Effector memory CD4-positive, alpha-beta T cell (primary cell): Measurements from ENCODE around the gene ARIH1.
"Not testable (repeated sequence)": the region's sequence is repeated elsewhere in the genome, so short reads cannot be mapped to it uniquely, and the experiment has no call there.

Experiments
- DNase-seq, 3 donors: peaks; one replicate each; pipeline ENCODE4 v3.0.0-alpha.2; 2020
- H3K27ac ChIP-seq: 2 replicates; pipeline ENCODE4 v1.7.0; 2013; ENCODE audit warnings: mild to moderate bottlenecking, low read length, moderate library complexity; ENCODE audit not compliant: insufficient read depth, poor library complexity, severe bottlenecking
- H3K27me3 ChIP-seq: replicated peaks from 2 replicates; pipeline ENCODE4 v1.7.0; 2013; ENCODE audit warnings: mild to moderate bottlenecking, low read length; ENCODE audit not compliant: insufficient read depth, control insufficient read depth, poor library complexity, severe bottlenecking
- H3K36me3 ChIP-seq: 2 replicates; pipeline ENCODE4 v1.7.0; 2013; ENCODE audit warnings: mild to moderate bottlenecking, low read length, moderate library complexity; ENCODE audit not compliant: control insufficient read depth, insufficient read depth
- H3K4me1 ChIP-seq: 2 replicates; pipeline ENCODE4 v1.7.0; 2013; ENCODE audit warnings: low read length, mild to moderate bottlenecking; ENCODE audit not compliant: control insufficient read depth, insufficient read depth, poor library complexity, severe bottlenecking
- H3K4me3 ChIP-seq: 2 replicates; pipeline ENCODE4 v1.7.0; 2013; ENCODE audit warnings: low read length, low read depth, mild to moderate bottlenecking; ENCODE audit not compliant: insufficient read depth, poor library complexity, severe bottlenecking
- H3K9me3 ChIP-seq: 2 replicates; pipeline ENCODE4 v1.7.0; 2013; ENCODE audit warnings: mild to moderate bottlenecking, low read length, moderate library complexity; ENCODE audit not compliant: control insufficient read depth

Gene ARIH1

GRCh38 chr15:72615533-72616233 lies 141.6 kb downstream of the ARIH1 start:
- not testable (repeated sequence) for H3K27ac ChIP-seq, H3K9me3 ChIP-seq, H3K4me3 ChIP-seq, H3K27me3 ChIP-seq, DNase-seq, H3K4me1 ChIP-seq, H3K36me3 ChIP-seq

- Histone ChIP-seq H3K4me1 (no peaks in the 10 kb centered on the region), H3K4me3 (no peak overlapping the region), H3K27me3 (no peaks in the 10 kb centered on the region), H3K36me3 (no peaks in the 10 kb centered on the region), H3K27ac (no peak overlapping the region), H3K9me3 (no peaks in the 10 kb centered on the region)
- no peak for DNase-seq
Measured at GRCh38 chr15:72616491-72617210, 142.5 kb downstream of the ARIH1 start.

GRCh38 chr15:72623854-72624253 lies 149.7 kb downstream of the ARIH1 start:
- H3K27ac ChIP-seq = not testable (repeated sequence)

DNA sequence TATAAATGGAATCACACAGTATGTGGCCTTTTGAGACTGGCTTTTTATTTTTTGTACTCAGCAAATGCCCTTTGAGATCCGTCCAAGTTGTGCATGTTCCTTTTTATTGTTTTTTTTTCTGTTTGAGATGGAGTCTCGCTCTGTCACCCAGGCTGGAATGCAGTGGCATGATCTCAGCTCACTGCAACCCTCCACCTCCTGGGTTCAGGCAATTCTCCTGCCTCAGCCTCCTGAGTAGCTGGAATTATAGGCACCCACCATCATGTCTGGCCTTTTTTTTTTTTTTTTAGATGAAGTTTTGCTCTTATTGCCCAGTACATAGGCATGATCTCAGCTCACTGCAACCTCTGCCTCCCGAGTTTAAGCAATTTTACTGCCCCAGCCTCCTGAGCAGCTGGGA lies 152.0 kb downstream of the ARIH1 start:
- not testable (repeated sequence) for H3K36me3 ChIP-seq, H3K4me1 ChIP-seq, DNase-seq, H3K27ac ChIP-seq, H3K27me3 ChIP-seq, H3K9me3 ChIP-seq, H3K4me3 ChIP-seq

More at GRCh38 chr15:72623854-72624253, 149.7 kb downstream of the ARIH1 start:
- not testable (repeated sequence) for H3K9me3 ChIP-seq, H3K27me3 ChIP-seq, H3K4me1 ChIP-seq, DNase-seq, H3K4me3 ChIP-seq, H3K36me3 ChIP-seq

- not testable (repeated sequence) for H3K4me3 ChIP-seq, H3K9me3 ChIP-seq, DNase-seq, H3K27me3 ChIP-seq, H3K27ac ChIP-seq, H3K4me1 ChIP-seq, H3K36me3 ChIP-seq
Measured at GRCh38 chr15:72628249-72629067, 154.3 kb downstream of the ARIH1 start.

GRCh38 chr15:72629068-72629570 lies 155.0 kb downstream of the ARIH1 start:
- not testable (repeated sequence) for H3K27me3 ChIP-seq, H3K27ac ChIP-seq, H3K9me3 ChIP-seq, H3K4me3 ChIP-seq, DNase-seq, H3K4me1 ChIP-seq, H3K36me3 ChIP-seq

GRCh38 chr15:72636519-72637282 lies 162.6 kb downstream of the ARIH1 start:
- H3K27me3 ChIP-seq, H3K4me3 ChIP-seq, H3K4me1 ChIP-seq, H3K27ac ChIP-seq, H3K36me3 ChIP-seq, H3K9me3 ChIP-seq: not testable (repeated sequence)
- DNase-seq = peak; percentile 29 to 56 (median 44)

- not testable (repeated sequence) for H3K9me3 ChIP-seq, H3K4me3 ChIP-seq, DNase-seq
Measured at GRCh38 chr15:72639759-72640483, 165.8 kb downstream of the ARIH1 start.

GRCh38 chr15:72642271-72642670 lies 168.1 kb downstream of the ARIH1 start:
- not testable (repeated sequence) for DNase-seq, H3K4me3 ChIP-seq, H3K27ac ChIP-seq, H3K36me3 ChIP-seq, H3K9me3 ChIP-seq, H3K4me1 ChIP-seq, H3K27me3 ChIP-seq

More at GRCh38 chr15:72639759-72640483, 165.8 kb downstream of the ARIH1 start:
- H3K36me3 ChIP-seq, H3K27me3 ChIP-seq, H3K27ac ChIP-seq, H3K4me1 ChIP-seq: not testable (repeated sequence)
